ENCODE measurements around the gene PRRC2C.
"Not testable (repeated sequence)": the region's sequence is repeated elsewhere in the genome, so short reads cannot be mapped to it uniquely, and the experiment has no call there.

The PRRC2C gene

DNA sequence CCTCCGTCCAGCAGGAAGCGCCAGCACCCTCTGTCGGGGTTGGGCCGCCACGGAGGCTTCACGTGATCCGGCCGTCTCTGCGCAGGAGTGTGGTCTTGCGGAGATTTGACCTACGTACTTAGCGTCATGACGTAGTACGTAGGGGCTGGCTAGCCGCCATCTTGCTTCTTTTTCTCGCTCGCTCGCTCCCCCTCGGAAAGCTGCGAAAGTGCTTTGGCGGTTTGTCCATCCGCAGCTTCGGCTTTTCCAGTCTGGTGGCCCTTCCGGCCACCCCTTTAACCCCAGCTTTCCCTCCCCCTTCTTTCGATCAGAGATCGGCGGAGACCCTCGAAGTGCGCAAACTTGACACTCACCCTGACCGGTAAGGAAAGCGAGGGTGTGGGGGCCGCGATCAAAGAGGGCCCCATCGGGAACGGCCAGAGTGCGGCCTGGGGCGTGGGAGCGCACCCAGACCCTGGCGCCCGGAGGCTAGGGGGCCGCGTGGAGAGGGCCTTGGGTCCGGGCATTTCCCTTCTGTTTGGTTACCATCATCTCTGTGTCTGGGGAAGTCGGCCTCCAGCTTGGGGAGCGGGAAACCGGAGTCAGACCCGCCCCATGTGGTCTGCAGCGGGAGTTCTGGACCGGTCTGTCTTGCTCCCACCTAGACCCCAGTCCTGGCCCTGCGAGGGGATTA lies at the start of gene PRRC2C:
Gene PRRC2C, plus strand, starts transcription at position 156 of the 673 bp plus-strand sequence. CDS start 26,559 bp downstream, outside the sequence.
- DNase-seq: peak; percentile 50 to 70

DNA sequence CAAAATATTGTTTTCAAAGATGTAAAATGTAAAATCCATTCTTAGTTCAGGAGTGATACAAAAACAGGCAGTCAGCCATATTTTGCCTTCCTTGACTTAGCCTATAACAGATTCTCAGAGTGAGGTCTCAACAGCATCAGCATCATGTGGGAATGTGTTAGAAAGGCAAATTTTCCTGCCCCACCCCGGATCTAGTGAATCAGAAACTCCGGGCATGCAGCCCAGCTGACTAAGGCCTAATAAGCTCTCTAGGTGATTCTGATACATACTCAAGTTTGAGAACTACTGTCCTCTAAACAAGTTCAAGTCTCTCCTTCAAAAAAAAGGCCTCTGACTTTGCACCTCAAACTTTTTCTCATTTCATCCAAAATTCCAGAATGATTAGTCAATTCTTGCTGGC lies 46.9 kb upstream of the PRRC2C start:
- DNase-seq: no peak

DNA sequence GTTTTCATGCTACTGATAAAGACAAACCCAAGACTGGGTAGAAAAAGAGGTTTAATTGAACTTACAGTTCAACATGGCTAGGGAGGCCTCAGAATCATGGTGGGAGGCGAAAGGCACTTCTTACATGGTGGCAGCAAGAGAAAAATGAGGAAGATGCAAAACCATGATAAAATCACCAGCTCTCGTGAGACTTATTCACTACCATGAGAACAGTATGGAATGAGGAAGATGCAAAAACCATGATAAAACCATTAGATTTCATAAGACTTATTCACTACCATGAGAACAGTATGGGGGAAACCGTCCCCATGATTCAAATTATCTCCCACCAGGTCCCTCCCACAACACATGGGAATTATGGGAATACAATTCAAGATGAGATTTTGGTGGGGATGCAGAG lies 45.1 kb upstream of the PRRC2C start:
- not testable (repeated sequence) for DNase-seq

DNA sequence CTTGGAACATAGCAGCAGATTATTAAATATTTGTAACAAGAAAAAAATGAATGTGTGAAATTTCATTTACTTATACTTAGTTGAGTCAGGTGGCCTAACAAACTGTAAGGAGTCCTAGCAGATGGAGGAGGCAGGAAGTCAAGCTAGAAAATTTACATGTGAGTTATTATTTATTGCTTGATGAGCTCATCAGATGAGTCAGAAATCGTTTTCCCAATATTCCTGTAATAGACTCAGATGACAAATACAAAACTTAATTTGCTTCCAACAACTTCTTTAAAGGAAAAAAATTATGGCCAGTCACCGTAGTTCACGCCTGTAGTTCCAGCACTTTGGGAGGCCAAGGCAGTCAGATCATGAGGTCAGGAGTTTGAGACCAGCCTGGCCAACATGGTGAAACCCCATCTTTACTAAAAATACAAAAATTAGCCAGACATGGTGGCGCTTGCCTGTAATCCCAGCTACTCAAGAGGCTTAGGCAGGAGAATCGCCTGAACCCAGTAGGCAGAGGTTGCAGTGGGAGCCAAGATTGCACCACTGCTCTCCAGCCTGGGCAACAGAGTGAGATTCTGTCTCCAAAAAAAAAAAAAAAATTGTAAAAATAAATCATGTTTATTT lies 43.9 kb upstream of the PRRC2C start:
- DNase-seq: not testable (repeated sequence)

DNA sequence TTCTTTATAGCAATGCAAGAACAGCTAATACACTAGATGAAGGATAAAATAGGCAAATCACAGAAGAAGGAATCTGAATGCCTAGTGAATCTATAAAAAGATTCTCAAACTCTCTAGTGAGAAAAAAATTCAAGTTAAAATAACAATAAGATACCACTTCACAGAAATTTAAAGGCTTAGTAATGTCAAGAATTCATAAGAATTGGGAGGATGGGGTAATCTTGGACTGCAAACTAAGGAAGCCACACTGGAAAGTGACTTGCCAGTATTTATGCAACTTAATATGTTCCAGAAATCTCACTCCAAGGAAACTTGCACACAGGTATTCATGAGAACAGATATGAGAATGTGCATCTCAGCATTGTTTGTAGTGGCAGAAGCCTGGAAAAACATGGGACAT lies 38.9 kb upstream of the PRRC2C start:
- no peak for DNase-seq

DNA sequence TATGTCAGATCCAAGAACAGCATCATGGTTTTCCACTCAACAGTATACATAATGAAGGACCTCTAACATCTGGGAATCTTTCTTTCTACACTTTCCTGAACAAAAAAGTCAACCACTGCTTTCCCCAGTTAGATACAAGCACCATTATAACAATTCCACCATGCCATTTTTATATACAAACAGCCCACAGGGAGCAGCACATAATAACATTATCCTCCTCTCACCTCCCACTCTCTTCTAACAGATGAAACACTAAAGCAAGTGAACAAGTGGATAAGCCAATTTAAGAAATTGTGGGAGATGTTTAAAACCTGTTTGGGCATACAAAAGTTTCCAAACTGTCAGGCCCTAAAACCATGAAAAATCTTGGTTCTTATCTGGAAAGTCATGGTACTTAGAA lies 29.4 kb upstream of the PRRC2C start:
- DNase-seq: no peak

DNA sequence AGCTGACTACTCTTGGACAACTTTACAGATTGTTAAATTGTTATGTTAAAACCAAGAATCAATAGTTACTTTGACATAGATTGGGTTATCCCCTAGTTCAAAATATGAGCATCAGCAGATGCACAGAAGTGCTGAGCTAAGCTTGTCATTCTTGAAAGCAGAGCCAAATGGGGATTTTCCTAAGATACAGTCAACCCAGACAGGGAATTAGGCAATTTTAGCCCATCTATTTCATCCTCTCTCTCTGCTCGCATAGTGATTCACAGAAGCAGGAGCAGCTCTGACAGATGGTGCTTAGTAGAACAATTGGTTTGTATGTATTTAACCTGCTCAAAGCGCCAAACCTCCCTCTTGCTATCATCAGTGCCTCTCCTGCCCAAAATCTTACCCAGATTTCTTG lies 27.9 kb upstream of the PRRC2C start:
- DNase-seq: peak; percentile 75 to 95

DNA sequence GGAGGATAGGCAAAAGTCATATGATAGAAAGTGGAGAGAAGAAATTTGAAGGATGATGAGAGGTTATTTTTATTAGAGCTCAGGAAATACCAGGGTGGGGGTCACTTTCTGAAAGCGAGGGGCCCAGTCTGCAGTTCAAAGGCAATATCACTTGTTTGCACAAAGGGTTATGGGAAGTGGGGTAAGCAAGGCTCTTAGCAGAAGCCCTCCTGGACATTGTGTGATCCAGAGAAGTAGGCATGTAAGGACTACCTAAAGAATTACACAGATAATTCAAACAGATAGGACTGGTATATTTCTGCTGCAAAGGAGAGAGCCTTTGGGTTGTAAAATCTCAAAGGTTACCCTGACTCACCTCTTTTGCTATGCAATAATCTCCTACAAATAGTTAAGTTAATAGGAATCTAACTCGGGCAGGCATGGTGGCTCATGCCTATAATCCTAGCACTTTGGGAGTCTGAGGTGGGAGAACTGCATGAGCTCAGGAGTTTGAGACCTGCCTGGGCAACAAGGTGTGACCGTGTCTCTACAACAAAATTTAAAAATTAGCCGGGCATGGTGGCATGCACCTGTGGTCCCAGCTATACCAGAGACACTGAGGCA lies 25.2 kb upstream of the PRRC2C start:
- no peak for DNase-seq

DNA sequence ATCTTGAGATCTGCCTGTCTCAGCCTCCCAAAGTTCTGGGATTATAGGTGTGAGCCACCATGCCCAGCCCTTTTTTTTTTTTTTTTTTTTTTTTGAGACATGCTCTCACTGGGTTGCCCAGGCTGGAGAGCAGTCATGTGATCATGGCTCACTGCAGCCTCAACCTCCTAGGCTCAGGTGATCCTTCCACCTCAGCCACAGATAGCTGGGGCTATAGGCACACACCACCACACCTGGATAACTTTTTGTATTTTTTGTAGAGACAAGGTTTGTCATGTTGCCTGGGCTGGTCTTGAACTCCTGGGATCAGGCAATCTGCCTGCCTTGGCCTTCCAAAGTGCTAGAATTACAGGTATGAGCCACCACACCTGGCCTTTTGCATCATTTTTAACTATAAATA lies 17.7 kb upstream of the PRRC2C start:
- no peak for DNase-seq

DNA sequence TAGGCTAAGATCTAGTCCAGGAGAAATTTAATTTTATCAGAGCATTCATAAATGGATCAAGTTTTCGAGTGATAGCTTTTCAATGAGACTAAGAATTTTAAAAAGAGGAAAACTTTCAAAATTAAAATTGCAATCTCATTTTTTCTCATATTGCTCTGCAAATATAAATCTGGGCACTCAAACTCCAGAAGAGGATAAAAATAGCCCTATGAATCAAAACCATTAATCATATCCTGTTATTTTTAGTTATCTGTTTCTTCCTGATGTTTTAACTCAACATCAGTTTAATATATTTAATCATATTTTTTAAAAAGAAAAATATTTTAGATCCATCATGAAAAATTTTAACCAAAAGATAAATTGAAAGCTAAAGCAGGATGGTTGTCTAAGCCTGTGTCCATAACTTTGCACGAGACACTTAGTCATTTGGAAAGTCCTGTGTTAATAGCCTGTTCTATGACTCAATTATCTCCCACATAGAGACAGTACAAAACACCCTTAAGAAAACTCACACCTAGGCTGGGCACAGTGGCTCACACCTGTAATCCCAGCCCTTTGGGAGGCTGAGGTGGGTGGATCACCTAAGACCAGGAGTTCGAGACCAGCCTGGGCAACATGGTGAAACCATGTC lies 17.1 kb upstream of the PRRC2C start:
- DNase-seq: no peak

DNA sequence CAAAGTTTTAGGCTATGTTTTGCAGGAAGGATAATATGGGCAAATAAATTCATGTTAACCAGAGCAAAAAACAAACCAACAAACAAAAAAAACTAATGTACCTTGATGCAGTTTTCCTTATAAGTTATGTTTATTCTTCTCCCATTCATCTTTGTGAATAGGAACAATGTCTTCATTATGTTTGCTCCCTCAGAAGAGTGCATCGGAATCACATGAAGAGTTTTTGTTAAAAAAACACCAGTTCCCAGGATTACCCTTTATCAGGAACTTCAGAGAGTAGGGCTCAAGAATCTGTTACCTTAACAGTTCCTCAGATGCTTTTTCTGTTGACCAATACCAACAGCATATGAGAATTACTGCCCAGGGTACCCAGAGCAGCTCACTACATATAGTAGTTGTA lies 14.6 kb upstream of the PRRC2C start:
- no peak for DNase-seq

DNA sequence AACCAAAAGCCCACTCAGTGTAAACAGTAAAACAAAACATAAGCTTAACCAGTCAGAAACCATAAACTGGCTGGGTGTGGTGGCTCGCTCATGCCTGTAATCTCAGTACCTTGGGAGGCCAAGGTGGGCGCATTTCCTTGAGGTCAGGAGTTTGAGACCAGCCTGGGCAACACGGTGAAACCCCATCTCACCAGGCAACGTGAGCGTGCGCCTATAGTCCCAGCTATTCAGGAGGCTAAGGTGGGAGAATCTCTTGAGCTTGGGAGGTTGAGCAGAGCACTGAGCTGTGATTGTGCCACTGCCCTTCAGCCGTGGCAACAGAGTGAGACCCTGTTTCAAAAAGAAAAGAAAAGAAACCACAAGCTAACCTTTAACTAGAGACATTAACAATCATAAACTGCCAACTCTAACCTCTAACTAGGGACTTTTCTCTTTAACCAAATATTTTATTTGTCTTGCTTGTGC lies 13.1 kb upstream of the PRRC2C start:
- no peak for DNase-seq

DNA sequence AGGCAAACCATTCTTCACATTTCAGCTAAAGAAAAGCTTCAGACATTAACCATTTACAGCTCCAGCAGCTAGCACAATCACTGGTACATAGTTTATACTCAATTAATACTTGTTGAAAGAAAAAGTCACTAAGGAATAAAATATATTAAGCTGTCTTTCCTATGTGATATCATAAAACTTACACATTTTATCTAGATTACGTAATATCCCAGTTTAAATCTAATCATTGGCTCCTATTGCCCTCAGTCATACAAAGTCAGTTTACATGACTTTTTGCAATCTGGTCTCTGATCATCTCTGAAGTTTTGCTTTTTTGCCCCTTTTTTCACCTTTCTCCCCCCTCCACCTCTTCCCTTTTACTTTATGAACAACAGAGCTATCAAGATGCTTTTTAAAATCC lies 8.5 kb upstream of the PRRC2C start:
- DNase-seq: no peak

DNA sequence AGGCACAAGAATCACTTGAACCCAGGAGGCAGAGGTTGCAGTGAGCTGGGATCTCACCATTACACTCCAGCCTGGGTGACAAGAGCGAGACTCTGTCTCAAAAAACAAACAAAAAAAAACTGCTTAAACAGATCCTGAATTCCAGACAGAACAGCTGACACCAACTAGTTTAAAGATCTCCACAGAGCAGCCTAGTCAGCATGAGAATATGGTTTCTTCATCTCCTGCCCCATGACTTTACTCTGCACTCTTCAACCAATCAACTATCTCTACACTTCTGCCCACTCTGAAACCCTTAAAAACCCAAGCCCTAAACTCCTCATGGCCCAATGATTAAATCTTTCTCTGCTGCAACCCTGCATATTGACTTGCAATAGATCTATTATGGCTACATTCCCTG lies 7.5 kb upstream of the PRRC2C start:
- no peak for DNase-seq

DNA sequence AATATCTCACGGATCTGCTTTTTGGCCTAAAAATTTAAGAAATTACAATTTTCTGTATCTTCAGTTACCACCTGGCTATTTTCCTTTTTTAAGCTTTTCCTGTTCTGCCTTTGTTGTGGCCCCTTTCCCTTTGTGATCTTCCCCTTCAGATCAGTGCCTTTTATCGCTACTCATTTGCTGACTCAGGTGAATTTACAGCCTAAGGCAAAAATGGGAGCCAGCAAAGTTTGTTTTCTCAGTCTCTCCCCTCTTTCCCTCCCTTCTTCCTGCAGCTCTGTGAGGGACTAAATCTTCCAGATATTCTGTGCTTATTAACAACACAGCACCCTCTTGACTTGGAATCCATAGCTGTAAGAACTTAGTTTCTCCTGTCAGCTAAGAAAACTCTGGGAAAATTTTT lies 5.3 kb upstream of the PRRC2C start:
- DNase-seq: no peak

DNA sequence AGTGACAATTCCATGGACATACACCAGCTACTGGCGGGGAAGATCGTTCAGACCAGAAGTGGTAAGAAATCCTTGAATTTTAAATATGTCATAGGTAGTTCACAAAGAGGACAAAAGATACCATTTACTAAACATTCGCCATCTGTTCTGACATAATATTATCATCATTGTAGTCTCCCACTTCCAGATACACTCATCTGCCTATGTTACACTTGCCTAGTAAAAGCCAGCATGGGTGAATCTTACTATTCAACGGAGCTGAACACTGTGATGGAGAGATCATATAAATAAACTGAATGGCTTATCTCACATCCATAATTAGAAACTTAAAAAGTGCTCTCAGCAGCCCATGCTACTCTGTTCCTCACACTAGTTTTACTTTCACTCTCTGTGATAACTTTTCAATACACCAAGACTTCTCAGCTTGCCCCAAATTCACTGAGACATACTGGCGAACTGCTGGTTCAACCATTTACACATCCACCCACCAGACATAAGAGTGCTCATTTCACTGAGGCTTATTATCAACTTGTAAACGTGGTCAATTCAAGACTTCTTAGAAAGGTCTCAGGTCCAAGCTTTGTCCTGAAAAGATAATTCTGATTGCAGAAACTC lies 463 bp upstream of the PRRC2C start:
- DNase-seq: no peak

DNA sequence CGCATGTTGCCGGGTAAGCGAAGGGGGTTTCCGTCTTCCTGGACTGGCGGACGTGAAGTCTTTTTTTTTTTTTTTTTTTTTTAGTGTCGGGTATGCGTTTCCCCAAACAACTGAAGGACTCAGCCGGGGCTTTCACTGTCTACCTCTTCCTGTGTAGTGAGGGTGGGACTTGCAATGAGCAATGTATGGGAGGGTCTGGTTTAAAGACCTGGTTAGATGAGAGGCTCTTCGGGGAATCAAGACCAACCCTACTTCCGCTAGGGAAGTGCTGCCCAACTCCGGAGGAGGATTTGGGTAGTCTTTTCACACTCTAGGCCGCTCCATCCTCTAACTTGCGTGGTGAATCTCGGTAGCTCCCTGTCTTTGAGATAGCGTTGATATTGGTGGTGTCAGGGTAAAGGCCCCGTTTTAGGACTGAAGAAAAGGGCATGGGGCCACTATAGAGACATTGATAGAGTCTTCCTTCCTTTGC lies 754 bp downstream of the PRRC2C start:
- no peak for DNase-seq

DNA sequence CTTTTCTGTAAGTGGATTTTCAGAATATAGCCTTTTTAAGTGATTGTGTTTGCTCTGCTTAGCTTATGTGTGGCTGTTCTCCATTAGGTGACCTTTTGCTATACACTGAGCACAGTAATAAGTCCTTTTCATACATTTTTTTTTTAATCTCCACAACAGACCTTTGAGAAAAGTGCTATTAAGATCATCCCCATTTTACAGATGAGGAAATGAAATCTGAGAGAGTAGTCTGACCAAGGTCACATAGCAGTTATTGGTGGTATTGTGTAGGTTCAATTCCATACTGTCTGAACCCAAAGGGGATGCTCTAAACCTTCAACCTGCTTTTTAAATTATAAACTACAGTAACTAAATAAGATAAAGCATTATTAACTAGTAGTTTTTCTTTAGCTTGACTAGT lies 1.7 kb downstream of the PRRC2C start:
- no peak for DNase-seq

DNA sequence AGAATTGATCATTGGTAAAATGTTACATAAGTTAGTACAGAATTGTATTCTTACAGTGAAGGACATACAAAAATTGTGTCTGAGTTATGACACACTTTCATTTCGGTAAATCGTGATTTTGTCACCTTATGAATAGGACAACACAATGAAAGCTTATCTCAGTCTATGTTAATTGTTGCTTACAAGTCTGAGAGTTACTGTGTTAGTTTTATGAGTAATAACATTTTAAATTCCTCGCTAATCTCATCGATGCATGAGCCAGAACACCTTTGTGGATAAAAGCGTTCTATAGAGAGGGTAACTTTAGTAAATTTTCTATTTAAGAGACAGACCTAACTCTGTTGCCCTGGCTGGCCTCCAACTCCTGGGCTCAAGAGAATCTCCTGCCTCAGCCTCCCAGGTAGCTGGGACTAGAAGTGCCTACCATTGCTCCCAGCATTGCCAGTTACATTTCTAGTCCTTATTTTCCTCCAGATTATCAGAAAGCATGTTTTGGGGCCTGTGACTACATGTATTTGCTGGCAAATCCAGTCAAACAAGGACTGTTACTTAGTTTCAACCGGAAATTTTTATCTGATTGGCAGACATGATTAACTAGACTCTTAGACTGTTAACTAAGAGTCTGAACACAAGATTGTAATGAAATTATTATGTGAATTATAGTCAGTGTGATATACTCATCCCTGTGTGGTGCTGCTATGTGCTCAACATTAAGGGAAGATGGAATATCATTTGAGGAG lies 3.0 kb downstream of the PRRC2C start:
- no peak for DNase-seq

DNA sequence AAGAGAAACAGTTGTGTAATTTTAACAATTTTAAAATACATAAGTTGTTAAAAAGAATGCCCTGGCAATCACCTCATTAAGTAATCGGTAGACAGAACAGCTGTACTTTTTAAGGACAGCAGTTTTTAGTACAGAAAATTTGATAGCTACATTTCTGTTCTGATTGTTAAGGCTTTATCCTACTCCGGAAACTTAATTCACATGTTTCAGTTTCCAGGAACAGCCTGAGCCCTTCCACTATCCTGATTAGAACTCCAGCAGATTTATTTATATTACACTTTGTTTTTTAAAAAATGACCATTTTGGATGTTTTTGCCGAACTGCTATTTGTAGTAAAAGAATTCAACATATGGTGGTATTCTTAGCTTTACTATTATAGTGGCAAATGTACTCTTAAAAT lies 8.7 kb downstream of the PRRC2C start:
- DNase-seq: no peak

DNA sequence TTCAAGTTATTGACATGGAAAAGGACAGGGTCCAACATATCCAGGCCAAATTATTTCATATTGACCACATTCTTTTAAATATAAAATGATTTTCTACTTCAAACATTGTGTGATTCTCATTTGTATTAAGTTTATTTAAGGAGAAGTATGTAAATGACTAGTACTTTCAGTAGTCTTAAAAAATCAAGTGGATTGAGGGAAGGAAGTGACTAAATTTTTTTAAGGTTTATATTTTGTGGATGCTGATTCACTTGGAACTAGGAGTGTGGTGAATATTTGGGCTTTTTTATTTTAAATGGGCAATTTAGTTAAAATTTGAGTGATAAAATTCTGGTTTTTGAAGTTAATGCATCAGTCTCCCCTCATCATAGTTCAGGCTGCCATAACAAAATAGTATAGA lies 10.1 kb downstream of the PRRC2C start:
- DNase-seq: no peak

DNA sequence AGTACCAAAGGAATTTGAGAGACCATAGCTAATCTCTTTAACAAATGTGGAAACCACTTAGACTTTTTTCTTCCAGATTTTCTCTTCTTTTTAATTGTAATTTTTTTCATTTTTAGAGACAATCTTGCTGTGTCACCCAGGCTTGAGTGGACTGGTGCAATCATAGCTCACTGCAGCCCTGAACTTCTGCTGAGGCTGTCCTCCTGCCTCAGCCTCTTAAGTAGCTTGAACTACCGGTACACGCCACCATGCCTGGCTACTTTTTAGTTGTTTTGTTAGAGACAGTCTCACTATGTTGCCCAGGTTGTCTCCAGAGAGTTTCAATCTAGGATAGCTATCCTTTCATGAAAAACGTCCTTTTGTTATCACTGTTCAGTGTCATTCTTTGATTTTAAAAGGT lies 15.0 kb downstream of the PRRC2C start:
- DNase-seq: no peak

DNA sequence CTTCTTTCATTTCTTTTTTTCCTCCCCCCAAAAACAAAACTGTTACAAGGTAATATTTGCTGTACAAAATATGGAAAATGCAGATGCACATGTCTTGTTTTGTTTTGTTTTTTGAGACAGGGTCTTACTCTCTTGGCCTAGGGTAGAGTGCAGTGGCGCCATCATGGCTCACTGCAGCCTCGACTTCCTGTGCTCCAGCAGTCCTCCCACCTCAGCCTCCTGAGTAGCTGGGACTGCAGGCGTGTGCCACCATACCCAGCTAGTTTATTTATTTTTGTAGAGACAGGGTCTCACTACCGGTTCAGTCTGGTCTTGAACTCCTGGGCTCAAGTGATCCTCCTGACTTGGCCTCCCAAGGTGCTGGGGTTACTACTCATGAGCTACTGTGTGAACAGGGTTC lies 15.5 kb downstream of the PRRC2C start:
- DNase-seq: no peak

All from cerebellar nuclear complex (tissue), 1 donor.